Osteoblast (primary cell): ENCODE data around the gene GKN1. TPM values are rescaled to one million over a fixed set of nuclear protein-coding genes. Genes with fewer than 3 reads are reported as not detected.

Experiments used
- DNase-seq: peaks from one replicate; pipeline ENCODE4 v3.0.0; 2011; ENCODE audit warnings: low spot score, mixed read lengths; ENCODE audit not compliant: insufficient read length; ENCODE audit errors: missing footprints
- H2AFZ ChIP-seq: 2 replicates; pipeline ENCODE4 v1.6.0; 2011; ENCODE audit warnings: mild to moderate bottlenecking, low read length
- H3K27ac ChIP-seq: 2 replicates; pipeline ENCODE4 v1.5.1; 2011; ENCODE audit warnings: mild to moderate bottlenecking, low read depth, low read length, moderate library complexity
- H3K27me3 ChIP-seq: 2 replicates; pipeline ENCODE4 v1.6.0; 2012; ENCODE audit warnings: mild to moderate bottlenecking, control low read depth, inconsistent platforms, low read length, moderate library complexity; ENCODE audit not compliant: insufficient read depth
- H3K36me3 ChIP-seq: 2 replicates; pipeline ENCODE4 v1.5.1; 2011; ENCODE audit warnings: mild to moderate bottlenecking, low read length, control low read depth, moderate library complexity; ENCODE audit not compliant: insufficient read depth
- H3K4me1 ChIP-seq: 2 replicates; pipeline ENCODE4 v1.5.1; 2011; ENCODE audit warnings: mild to moderate bottlenecking, low read length, control low read depth, moderate library complexity; ENCODE audit not compliant: insufficient read depth
- H3K4me2 ChIP-seq: 2 replicates; pipeline ENCODE4 v1.6.0; 2011; ENCODE audit warnings: mild to moderate bottlenecking, low read length; ENCODE audit not compliant: insufficient read depth
- H3K4me3 ChIP-seq: fragments of 200-600 bp; sonication (generic); 3 replicates; pipeline ENCODE4 v1.5.1; 2012; ENCODE audit warnings: mild to moderate bottlenecking, low read length, inconsistent platforms; ENCODE audit not compliant: insufficient read depth
- H3K79me2 ChIP-seq: 2 replicates; pipeline ENCODE4 v1.6.0; 2012; ENCODE audit warnings: mild to moderate bottlenecking, low read length, control low read depth, inconsistent platforms; ENCODE audit not compliant: insufficient read depth
- H3K9me3 ChIP-seq: 2 replicates; pipeline ENCODE4 v1.5.1; 2011; ENCODE audit warnings: low read depth, low read length, control low read depth
- H4K20me1 ChIP-seq: 2 replicates; pipeline ENCODE4 v1.6.0; 2012; ENCODE audit warnings: mild to moderate bottlenecking, low read length, control low read depth; ENCODE audit not compliant: insufficient read depth
- total RNA-seq: library from RNA; depleted of rRNA; stranded (reverse); fragments of >200 nt; gene quantifications from 2 replicates; pipeline ENCODE4 v1.2.3, GENCODE V29; 2012
- TF ChIP-seq, protein P1 (sequence below): IDR thresholded peaks from 2 replicates; pipeline ENCODE4 v1.5.1; 2011; ENCODE audit warnings: mild to moderate bottlenecking, low read depth, low read length, moderate library complexity; ENCODE audit errors: extremely low read depth

Gene GKN1
- total RNA-seq, 1 donor, result not detected

DNA sequence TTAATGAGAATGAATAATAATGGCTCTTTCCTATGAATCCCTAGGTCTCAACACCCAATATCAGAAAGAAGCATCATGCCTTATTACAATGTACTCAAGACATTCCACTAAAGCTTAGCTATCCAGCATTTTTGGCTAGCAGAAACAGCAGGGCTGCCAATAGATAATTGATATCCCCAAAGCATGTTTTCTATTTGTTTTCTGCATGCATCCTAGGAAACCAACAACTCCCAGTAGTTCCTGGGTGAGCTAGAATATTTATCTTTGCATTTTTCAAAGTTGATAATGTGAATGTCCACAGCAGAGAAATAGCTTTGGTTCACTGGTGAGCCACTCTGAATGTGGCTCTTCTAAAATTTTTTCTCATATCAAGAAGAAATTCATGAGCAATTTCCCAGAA is 32.7 kb downstream of the GKN1 start:
- Histone ChIP-seq H3K79me2 (no peaks in the 10 kb centered on the region), H3K27me3 (no peaks in the 10 kb centered on the region), H3K4me2 (no peak overlapping the region), H4K20me1 (no peaks in the 10 kb centered on the region), H3K36me3 (no peaks in the 10 kb centered on the region), H2AFZ (no peak overlapping the region), H3K4me1 (no peaks in the 10 kb centered on the region), H3K27ac (no peak overlapping the region), H3K4me3 (no peak overlapping the region), H3K9me3 (no peaks in the 10 kb centered on the region)
- DNase-seq, result no peak
- TF ChIP-seq, protein P1, sequence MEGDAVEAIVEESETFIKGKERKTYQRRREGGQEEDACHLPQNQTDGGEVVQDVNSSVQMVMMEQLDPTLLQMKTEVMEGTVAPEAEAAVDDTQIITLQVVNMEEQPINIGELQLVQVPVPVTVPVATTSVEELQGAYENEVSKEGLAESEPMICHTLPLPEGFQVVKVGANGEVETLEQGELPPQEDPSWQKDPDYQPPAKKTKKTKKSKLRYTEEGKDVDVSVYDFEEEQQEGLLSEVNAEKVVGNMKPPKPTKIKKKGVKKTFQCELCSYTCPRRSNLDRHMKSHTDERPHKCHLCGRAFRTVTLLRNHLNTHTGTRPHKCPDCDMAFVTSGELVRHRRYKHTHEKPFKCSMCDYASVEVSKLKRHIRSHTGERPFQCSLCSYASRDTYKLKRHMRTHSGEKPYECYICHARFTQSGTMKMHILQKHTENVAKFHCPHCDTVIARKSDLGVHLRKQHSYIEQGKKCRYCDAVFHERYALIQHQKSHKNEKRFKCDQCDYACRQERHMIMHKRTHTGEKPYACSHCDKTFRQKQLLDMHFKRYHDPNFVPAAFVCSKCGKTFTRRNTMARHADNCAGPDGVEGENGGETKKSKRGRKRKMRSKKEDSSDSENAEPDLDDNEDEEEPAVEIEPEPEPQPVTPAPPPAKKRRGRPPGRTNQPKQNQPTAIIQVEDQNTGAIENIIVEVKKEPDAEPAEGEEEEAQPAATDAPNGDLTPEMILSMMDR, result no peak

DNA sequence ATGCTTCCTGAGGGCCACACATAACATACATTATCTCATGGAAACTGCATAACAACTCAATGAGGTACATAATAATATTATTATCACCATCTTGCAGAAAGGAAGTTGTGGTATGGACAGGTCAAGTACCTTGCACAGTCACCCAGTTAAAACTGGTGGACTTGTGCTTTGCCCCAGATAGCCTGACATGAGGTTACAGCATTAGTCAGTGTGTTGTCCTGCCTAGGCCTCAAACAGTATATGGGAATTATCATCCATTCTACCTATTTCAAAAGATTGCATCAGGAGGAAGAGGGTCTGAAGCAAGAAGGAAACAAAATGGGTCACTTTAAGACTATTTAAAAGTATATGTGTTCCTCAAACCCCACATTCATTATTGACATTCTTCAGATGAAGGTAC is 33.2 kb downstream of the GKN1 start:
- Histone ChIP-seq H3K4me3 (no peak overlapping the region), H3K4me2 (no peak overlapping the region), H4K20me1 (no peaks in the 10 kb centered on the region), H3K9me3 (no peaks in the 10 kb centered on the region), H3K4me1 (peaks cover 4% of the 10 kb centered on the region), H3K36me3 (no peaks in the 10 kb centered on the region), H2AFZ (no peak overlapping the region), H3K27ac (peak overlapping the region; percentile 6), H3K27me3 (no peaks in the 10 kb centered on the region), H3K79me2 (no peaks in the 10 kb centered on the region)
- TF ChIP-seq, protein P1, result no peak
- DNase-seq, result no peak

GRCh38 chr2:69010437-69011194 is 36.2 kb downstream of the GKN1 start:
- no peaks in the 10 kb centered on the region for H4K20me1 ChIP-seq
- peaks cover 23% of the 10 kb centered on the region for H3K79me2 ChIP-seq
- no peak overlapping the region for H3K27ac ChIP-seq
- H3K36me3 ChIP-seq, result no peaks in the 10 kb centered on the region
- TF ChIP-seq, protein P1, result no peak
- no peaks in the 10 kb centered on the region for H3K9me3 ChIP-seq
- H3K4me2 ChIP-seq, result no peak overlapping the region
- no peak overlapping the region for H3K4me3 ChIP-seq
- H2AFZ ChIP-seq, result no peak overlapping the region
- no peak for DNase-seq
- H3K27me3 ChIP-seq, result no peaks in the 10 kb centered on the region
- peaks cover 16% of the 10 kb centered on the region for H3K4me1 ChIP-seq

DNA sequence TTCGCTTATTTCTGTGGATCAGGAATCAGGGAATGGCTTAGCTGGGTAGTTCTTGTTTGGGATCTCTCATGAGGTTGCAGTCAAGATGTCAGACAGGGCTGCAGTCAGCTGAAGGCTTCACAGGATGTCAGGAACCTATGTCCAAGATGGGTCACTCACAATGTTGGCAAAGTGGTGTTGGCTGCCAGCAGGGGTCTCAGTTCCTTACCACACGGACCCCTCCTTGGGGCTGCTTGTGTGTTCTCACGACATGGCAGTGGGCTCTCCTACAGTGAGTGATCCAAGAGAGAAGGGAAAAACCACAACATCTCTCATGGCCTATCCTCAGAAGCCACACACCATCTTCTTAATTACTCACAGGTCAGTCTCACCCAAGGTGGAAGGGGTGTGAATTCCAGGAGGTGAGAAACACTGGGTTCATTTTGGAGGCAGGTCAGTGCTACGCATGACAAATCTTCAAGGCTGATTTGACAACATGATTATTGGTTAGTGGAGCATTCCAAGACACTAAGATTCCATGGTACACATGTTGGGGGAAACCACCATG is 37.2 kb downstream of the GKN1 start:
- no peak overlapping the region for H3K27ac ChIP-seq
- H3K4me3 ChIP-seq, result no peak overlapping the region
- TF ChIP-seq, protein P1, result no peak
- no peaks in the 10 kb centered on the region for H3K9me3 ChIP-seq
- no peaks in the 10 kb centered on the region for H3K27me3 ChIP-seq
- no peaks in the 10 kb centered on the region for H3K36me3 ChIP-seq
- peaks cover 6% of the 10 kb centered on the region for H4K20me1 ChIP-seq
- DNase-seq, result no peak
- peaks cover 22% of the 10 kb centered on the region for H3K4me1 ChIP-seq
- no peak overlapping the region for H3K4me2 ChIP-seq
- peaks cover 33% of the 10 kb centered on the region for H3K79me2 ChIP-seq
- H2AFZ ChIP-seq, result no peak overlapping the region
